ENCODE results near the gene CCND2.

The CCND2 gene

GRCh38 chr12:4277857-4278256, 4.3 kb downstream of the CCND2 start:
- DNase-seq, result no peak

GRCh38 chr12:4278329-4279197, 5.0 kb downstream of the CCND2 start:
- no peak for DNase-seq

DNA sequence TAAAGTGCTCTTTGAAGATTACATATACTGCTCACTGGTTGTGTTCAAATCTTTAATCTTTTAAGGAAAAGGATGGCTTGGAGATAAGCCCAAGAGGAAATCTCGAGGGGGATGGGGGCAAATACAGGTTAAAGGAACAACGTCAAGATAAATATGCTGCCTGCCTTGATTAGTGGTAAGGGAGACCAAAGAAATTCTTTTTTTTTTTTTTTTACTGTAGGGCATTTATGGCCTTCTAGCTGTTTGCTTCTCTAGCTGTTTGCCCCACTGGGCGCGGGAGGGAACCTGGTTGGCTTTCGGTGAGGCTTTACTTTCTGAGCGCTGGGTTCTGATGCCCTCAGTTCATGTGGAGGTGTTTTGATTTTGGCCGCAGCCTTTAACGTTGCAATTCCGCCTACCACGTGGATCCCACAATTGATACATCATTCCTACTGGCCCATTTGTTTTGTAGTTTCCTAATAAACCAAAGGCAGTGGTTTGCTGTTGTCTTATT, 5.7 kb downstream of the CCND2 start:
- no peak for DNase-seq

DNA sequence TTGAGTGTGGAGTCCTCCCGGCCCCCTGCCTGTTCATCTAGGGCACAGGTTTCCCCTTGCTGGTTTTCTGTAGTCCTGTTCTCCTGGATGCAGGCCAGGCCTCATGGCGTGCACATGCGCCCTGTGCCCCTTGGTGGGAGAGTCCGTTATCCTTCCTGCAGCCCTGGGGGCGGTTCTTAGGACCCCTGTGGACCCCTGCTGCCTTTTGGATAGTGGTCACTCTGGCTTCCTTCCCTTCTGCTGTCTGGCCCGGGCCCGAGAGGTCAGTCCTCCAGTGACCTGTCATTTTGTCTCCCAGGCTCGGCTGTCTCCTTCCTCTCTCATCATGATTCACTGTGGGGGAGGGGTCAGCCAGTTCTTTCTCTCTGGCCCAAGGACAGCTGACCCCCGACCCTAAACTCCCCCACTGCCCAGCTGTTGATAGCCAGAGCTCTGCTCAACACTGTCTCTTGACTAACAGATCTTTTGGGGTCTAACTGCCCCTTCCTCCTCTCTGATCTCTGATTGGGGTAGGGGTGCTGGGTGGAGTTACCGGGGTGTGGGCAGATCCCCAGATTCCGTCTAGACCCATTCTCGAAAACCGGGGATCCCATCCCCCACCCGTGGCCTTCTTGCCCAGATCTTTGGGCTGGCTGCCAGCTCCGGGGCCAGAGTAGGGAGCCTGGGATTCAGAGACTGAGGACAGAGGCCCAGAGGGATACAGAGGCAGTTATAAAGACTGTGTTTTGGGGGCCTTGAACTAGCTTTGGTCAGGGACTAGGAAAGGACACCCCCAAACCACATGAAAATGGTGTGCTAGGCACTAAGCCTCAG, 7.0 kb downstream of the CCND2 start:
- DNase-seq, result no peak

DNA sequence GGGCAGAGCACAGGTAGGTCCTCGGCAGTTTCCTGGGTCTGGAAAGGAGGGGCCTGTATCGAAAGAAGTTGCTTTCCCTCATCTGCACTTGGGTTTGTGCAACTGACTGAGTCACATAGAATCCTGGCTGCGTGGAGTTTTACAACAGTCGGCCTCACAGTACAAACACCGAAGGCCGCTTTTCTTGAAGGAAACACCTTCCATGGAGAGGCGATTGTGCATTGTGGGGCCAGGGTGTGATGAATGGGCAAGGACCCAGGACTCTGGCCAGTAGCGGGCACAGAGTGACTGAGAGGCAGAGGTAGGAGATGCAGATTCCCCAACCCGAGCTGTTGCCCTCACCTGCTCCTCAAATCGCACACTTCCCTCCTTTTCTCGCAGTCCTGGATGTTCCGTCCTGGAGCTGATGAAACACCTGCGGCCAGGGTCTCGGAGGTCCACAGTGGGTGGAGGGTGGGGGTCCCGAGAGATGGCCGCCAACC, 7.7 kb downstream of the CCND2 start:
- no peak for DNase-seq

- no peak for DNase-seq
These were observed 8.7 kb downstream of the CCND2 start for GRCh38 chr12:4282103-4282891.

DNA sequence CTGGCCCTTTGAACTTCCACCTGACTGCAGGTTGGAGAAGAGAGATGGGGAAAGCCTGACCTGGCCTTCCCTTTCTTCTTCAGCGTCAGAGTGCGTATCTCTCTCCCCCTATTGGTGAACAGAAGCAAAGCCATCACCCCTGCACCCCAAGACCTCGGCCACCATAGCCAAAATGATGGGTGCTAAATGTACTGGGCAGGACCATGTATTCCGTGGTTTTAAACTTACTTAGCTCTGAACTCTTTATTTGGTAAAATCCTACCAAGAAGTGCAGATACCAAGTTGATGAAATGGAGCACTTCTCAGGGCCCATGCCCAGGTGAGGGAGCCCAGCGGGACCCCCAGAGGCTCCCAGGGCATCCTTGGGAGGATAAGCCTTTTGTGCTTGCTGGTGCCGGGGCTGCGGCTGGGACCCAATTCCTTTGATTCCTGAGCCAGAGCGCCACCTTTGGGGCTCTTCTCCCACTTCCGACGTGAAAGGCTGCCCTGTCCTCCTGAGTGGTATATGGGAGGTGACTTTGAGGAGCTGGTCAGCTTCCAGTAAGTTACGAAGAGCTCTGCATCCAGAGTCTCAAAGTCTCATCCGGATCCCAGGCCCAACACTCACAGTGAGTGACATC, 9.4 kb downstream of the CCND2 start:
- no peak for DNase-seq

GRCh38 chr12:4283512-4284255, 10.1 kb downstream of the CCND2 start:
- DNase-seq, result no peak

- no peak for DNase-seq
These were observed 10.7 kb downstream of the CCND2 start for GRCh38 chr12:4284306-4284705.

DNA sequence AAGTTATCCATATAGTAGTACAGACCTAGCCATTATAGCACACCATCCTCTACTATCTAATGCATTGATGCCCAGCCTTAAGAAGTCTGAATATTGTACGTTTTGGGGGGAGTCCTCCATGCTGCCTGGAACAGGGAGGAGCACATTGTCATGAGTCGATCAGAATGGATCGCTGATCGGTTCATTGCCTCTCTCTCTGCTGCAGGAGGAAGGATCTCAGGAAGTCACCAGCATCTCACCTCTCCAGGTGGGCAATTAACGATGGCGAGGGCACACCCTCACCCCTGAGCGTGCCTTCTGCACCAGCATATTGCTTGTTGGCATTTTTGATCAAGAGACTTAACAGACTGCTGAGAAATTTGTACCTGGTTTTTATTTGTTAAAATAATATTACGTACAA, 11.5 kb downstream of the CCND2 start:
- no peak for DNase-seq

GRCh38 chr12:4286228-4286627, 12.7 kb downstream of the CCND2 start:
- DNase-seq, result no peak

DNA sequence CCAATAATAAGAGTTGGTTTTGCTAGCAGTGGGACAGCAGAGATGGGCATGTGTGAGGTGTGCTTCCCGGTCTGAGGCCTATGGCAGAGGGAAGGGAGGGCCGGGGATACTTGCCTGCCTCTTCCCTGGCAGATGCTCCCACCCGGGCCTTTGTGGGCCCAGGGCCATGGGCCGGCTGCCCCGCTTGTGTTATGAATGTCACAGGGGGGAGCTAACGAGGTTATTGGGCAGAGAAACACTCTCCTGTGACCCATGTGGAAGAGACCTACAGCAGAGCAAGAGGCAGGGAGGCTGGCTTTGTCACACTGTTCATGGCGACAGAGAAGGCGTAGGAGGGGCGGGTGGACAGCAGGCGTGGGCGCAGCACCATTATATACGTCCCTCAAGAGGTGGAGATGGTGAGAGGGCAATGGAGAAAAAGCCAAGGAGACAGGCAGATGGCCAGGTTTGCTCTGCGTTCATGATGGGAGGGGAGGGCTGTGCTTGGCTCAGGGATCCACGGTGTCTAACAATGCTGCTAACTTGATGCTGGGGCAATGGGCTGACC, 13.3 kb downstream of the CCND2 start:
- DNase-seq, result no peak

DNA sequence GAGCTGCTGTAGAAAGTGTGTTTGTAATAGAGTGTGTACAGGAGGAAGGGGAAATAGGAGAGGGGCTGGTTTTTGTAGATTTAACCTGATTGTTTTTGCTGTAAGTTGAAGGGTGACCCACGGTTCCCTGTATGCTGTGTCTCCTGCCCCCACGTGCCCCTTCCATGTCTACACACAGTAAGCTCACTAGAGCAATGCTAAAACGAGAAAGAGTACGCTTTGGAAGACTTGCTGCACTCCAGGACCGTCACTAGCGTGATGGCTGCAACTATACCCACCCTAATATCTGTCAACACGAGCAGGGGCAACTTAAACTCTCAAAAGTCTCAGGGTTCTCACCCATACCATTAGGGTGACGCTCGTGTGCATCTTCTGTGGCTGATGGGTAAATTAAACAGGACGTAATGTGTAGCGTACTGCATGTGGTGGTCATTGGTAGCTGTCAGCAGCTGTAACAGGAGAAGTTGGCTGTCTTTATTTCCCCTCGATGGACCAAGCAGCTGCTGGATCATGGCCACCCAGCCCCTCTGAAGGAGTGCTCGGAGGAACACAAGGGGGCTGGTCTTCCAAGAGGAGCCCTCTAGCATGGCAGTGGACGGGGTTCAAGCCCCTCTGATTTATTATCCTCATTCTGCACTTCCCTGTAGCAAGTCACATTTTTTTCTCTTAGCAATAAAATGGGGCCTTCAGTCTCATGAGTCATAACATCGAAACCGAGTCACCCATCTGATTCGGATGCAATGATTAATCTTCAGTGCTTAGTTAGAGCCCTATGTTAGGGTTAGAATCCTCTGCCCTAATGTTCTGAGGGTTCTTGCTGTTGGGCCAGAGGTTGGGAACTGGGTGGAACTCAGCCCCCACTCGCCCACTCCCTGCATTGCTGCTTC, 14.0 kb downstream of the CCND2 start:
- DNase-seq, result peak; percentile 21

DNA sequence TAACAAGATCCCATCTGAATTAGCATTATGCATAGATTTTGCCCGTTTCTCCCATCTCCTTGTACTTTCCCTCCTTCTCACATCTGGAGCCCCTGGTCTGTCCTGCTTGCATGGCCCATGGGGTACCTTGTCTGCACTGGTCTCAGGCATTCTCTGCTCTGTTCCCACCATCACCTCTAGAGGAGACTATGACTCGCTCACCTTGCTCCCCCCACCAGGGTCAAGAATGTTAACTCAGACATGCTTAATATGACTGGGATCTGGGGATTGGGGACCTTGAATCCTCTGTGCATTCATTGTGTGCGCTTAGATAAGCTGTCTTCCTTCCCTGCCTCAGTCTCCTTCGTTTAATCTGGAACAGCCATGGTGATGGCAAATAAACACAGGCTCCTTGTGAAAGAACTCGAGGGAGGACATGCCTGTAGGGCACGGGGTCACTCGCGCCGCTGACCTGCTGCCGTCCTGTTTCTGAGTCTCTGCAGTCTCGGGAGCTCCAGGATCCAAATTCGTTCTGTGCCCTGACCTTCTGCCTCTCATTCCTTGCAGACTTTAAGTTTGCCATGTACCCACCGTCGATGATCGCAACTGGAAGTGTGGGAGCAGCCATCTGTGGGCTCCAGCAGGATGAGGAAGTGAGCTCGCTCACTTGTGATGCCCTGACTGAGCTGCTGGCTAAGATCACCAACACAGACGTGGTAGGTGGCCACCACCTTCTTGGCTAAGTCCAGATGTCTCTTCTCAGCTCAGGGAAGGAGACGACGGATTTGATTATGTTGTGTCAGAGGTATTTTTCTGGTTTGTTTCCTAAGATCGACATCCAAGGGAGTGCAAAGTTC, 15.0 kb downstream of the CCND2 start:
- DNase-seq, result no peak

GRCh38 chr12:4289231-4289878, 15.8 kb downstream of the CCND2 start:
- DNase-seq, result no peak

DNA sequence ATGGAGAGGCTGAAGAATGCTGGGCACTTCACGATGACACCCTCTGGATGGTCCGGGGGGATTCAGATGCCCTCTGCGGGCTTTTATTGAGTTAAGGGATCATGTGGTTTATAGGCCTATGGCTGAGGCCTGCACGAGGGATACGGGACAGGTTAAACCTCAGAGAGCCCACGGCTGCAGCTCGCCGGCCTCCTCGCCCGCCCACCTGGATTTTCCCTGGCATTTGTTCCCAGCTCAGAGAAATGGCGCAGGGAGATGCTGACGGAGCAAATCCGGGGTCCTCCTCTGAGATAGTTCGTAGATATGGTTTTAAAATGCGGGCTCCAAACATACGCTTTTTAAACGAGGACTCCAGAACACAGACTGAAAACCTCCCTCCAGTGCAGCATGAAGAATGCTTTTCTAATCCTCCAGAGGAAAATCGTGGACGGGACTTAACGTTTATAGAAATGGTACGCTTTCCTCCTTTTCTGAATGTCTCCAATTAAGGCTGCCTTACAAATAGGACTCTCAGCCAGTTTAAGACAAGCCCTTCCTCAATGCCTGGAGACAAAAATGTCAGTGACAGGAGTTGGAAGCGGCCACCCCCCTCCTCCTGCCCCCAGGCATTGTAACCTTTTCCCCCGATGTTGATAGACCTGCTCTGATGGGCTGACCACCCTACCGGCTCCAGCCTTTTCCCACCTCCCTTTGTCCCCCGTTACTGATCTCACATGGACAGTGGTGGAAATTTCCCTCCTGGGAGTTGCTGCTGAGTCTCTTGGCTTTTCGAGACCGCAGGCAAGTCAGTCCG, 16.6 kb downstream of the CCND2 start:
- DNase-seq, result no peak

DNA sequence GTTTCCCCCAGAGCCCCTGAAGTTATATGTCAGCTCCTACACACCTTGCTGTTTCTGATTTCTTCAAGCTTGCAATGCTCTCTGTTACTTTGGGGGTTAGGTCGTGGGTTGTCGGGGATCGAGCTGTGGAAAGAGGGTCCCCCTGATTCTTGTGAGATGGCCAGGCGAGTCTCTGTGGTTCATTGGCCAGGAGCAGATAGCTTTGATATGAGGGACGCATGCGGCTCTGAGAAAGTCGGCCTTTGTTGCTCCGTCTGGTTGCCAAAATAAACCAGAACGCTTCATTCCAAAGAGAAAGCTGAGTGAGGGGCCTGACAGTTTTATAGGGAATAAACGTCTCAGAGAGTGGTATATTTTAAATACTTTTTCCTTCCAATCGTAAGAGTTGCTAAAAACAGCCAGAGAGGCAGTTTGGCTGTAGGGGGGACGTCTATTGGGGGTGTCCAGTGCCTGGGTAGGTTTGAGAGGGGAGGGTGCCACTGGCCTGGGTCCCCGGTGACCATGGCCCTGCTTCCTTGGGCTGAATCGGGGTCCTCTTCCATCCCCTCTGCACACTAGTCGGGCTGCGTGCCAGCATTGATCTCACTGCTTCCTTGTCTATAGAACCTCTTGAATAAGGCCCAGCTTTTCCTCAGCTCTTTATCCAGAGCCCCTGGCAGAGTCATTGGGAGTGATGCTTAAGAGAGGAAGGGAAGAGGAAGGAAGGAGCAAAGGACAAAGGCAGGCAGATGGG, 18.9 kb downstream of the CCND2 start:
- DNase-seq, result no peak
